Ishikawa (cell line): ENCODE results near the gene KHDRBS2.

Experiments used
- CEBPB ChIP-seq: IDR thresholded peaks from 2 replicates; pipeline ENCODE4 v1.6.1; 2012
- EGR1 ChIP-seq: IDR thresholded peaks from 2 replicates; pipeline ENCODE4 v1.6.1; 2012
- EP300 ChIP-seq: IDR thresholded peaks from 2 replicates; pipeline ENCODE4 v1.6.1; 2012; ENCODE audit warnings: borderline replicate concordance
- FOXM1 ChIP-seq: IDR thresholded peaks from 2 replicates; pipeline ENCODE4 v1.6.1; 2012; ENCODE audit warnings: low read depth, borderline replicate concordance
- MAX ChIP-seq: IDR thresholded peaks from 2 replicates; pipeline ENCODE4 v1.6.1; 2012
- RAD21 ChIP-seq: IDR thresholded peaks from 2 replicates; pipeline ENCODE4 v1.6.1; 2012; ENCODE audit warnings: low read depth
- REST ChIP-seq: IDR thresholded peaks from 2 replicates; pipeline ENCODE4 v1.6.1; 2012; ENCODE audit warnings: low read depth, mild to moderate bottlenecking
- TAF1 ChIP-seq: IDR thresholded peaks from 2 replicates; pipeline ENCODE4 v1.6.1; 2012; ENCODE audit warnings: low read depth, mild to moderate bottlenecking
- TCF12 ChIP-seq: IDR thresholded peaks from 2 replicates; pipeline ENCODE4 v1.6.1; 2012; ENCODE audit warnings: low read depth
- USF1 ChIP-seq: IDR thresholded peaks from 2 replicates; pipeline ENCODE4 v1.6.1; 2012
- YY1 ChIP-seq: IDR thresholded peaks from 2 replicates; pipeline ENCODE4 v1.6.1; 2012; ENCODE audit warnings: low read depth

GRCh38 chr6:61989616-61990015 lies 296.4 kb downstream of the KHDRBS2 start:
- TF ChIP-seq RAD21 (no peak), FOXM1 (no peak), EP300 (no peak), TAF1 (no peak), USF1 (no peak), CEBPB (no peak), MAX (no peak), EGR1 (no peak), YY1 (no peak), REST (no peak), TCF12 (no peak)
